HEK293T (cell line): ENCODE data around the gene NGF.

Experiments used
- CTCF ChIA-PET: fragments of 350-600 bp; formaldehyde crosslinking; extraction: SDS; loops from one replicate; lab custom pipeline; 2021; ENCODE audit warnings: antibody characterized with exemption, inconsistent platforms; lab: Yijun Ruan, JAX
- POLR2A ChIA-PET: fragments of 350-600 bp; formaldehyde crosslinking; extraction: SDS; loops from one replicate; lab custom pipeline; 2020; ENCODE audit warnings: antibody characterized with exemption, inconsistent platforms; lab: Yijun Ruan, JAX
- DNase-seq: peaks from one replicate; pipeline ENCODE4 v3.0.0; 2012; ENCODE audit warnings: mixed read lengths; ENCODE audit errors: extremely low spot score
- ARNT ChIP-seq: fragments of 450-650 bp; IDR thresholded peaks from 2 replicates; pipeline ENCODE4 v1.6.1; 2017; ENCODE audit warnings: mild to moderate bottlenecking
- BHLHE40 ChIP-seq: fragments of 450-650 bp; IDR thresholded peaks from 2 replicates; pipeline ENCODE4 v1.6.1; 2016; ENCODE audit warnings: mild to moderate bottlenecking, moderate library complexity, borderline replicate concordance
- CTBP1 ChIP-seq: fragments of 450-650 bp; IDR thresholded peaks from 2 replicates; pipeline ENCODE4 v1.6.1; 2016; ENCODE audit warnings: borderline replicate concordance
- ELF4 ChIP-seq: fragments of 450-650 bp; IDR thresholded peaks from 2 replicates; pipeline ENCODE4 v1.6.1; 2017; ENCODE audit warnings: antibody characterized with exemption
- FOXA1 ChIP-seq: fragments of 450-650 bp; IDR thresholded peaks from 2 replicates; pipeline ENCODE4 v1.6.1; 2016; ENCODE audit warnings: mild to moderate bottlenecking
- FOXK2 ChIP-seq: fragments of 450-650 bp; IDR thresholded peaks from 2 replicates; pipeline ENCODE4 v1.6.1; 2016; ENCODE audit warnings: mild to moderate bottlenecking
- FOXM1 ChIP-seq: fragments of 450-650 bp; IDR thresholded peaks from 2 replicates; pipeline ENCODE4 v1.6.1; 2017; ENCODE audit warnings: mild to moderate bottlenecking, borderline replicate concordance
- HDGF ChIP-seq: fragments of 450-650 bp; IDR thresholded peaks from 2 replicates; pipeline ENCODE4 v1.6.1; 2017; ENCODE audit warnings: antibody characterized with exemption, borderline replicate concordance
- L3MBTL2 ChIP-seq: fragments of 450-650 bp; conservative IDR thresholded peaks from 2 replicates; pipeline ENCODE4 v1.6.1; 2016; ENCODE audit warnings: mild to moderate bottlenecking
- LEF1 ChIP-seq: fragments of 450-650 bp; IDR thresholded peaks from 2 replicates; pipeline ENCODE4 v1.6.1; 2017; ENCODE audit warnings: mild to moderate bottlenecking, borderline replicate concordance
- NFRKB ChIP-seq: fragments of 450-650 bp; IDR thresholded peaks from 2 replicates; pipeline ENCODE4 v1.6.1; 2016; ENCODE audit warnings: mild to moderate bottlenecking, moderate library complexity
- SP1 ChIP-seq: fragments of 450-650 bp; IDR thresholded peaks from 2 replicates; pipeline ENCODE4 v1.6.1; 2017
- SUZ12 ChIP-seq: fragments of 450-650 bp; IDR thresholded peaks from 2 replicates; pipeline ENCODE4 v1.6.1; 2016; ENCODE audit warnings: mild to moderate bottlenecking
- TARDBP ChIP-seq: fragments of 450-650 bp; IDR thresholded peaks from 2 replicates; pipeline ENCODE4 v1.6.1; 2016
- ZNF384 ChIP-seq: fragments of 450-650 bp; IDR thresholded peaks from 2 replicates; pipeline ENCODE4 v1.6.1; 2016
- TF ChIP-seq, protein P1 (sequence below): fragments of 450-650 bp; IDR thresholded peaks from 2 replicates; pipeline ENCODE4 v1.6.1; 2016

The NGF gene

DNA sequence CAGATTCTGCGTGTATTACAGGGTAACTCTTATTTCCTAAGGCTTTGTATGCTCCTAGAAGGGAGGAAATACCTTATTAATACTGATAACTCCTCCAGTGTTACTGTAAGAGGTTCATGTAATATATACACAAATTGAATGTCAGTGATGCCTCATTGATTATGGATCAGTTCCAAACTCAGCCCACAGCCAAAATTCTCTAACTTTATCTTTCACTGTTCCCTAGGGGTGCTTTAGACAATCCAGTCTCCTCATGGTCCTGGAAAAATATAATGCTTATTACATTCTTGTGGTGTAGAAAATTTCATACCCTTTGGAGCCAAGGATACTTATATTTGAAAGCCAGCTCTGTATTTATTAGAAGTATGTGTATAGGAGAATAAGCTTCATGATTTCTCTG, 73.0 kb downstream of the NGF start:
- no peak for DNase-seq
- TF ChIP-seq ARNT (no peak), ELF4 (no peak), FOXM1 (no peak), FOXA1 (no peak), FOXK2 (no peak), ZNF384 (no peak), BHLHE40 (no peak), CTBP1 (no peak), SP1 (no peak), L3MBTL2 (no peak), SUZ12 (no peak), LEF1 (no peak), TARDBP (no peak), HDGF (no peak), NFRKB (no peak)
- TF ChIP-seq, protein P1, sequence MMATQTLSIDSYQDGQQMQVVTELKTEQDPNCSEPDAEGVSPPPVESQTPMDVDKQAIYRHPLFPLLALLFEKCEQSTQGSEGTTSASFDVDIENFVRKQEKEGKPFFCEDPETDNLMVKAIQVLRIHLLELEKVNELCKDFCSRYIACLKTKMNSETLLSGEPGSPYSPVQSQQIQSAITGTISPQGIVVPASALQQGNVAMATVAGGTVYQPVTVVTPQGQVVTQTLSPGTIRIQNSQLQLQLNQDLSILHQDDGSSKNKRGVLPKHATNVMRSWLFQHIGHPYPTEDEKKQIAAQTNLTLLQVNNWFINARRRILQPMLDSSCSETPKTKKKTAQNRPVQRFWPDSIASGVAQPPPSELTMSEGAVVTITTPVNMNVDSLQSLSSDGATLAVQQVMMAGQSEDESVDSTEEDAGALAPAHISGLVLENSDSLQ = no peak
- ChIA-PET CTCF (no interaction called here), POLR2A (no interaction called here)

DNA sequence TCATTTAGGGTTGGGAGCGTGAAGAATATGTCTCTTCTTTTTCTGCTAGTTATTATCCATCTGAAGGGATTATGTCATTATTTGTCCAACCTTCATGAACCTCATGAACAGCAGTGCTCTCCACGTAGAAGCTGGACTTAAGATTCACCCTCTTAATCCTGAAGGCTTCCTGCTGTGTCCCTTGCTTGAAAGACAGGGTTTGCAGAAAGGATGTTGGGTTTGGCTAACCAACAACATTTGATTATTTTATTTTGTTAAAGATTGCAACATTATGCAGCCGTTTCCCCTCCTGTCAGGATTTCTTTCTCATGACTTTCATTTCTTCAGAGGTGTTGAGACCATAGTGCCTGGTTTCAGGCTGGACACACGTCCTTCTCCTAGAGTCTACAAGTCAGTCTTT, 75.2 kb downstream of the NGF start:
- POLR2A ChIA-PET = no interaction called here
- no peak for TF ChIP-seq FOXM1
- no peak for TF ChIP-seq TARDBP
- no peak for TF ChIP-seq FOXK2
- DNase-seq = no peak
- CTCF ChIA-PET = no interaction called here

DNA sequence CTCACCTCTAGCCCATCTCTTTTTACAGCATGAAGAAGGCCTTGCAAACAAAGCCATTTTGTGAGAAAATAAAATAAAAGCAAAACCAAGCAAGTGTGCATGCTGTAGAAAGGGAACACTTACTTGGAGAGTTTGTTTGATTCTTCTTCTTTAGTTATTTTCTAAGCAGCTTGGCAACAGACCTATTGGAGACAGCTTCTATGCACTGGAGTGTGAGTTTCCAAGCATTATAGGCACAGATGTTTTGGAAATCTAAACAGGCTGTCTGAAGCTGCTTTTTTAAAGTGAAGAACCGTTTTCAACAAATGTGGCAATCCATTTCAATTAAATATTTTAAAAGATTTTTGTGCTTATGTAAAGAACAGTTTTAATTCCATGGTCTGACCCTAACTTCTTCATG, 76.6 kb downstream of the NGF start:
- TF ChIP-seq LEF1 (no peak), FOXM1 (no peak), CTBP1 (no peak), FOXK2 (no peak), L3MBTL2 (no peak), FOXA1 (no peak), BHLHE40 (no peak), ZNF384 (no peak), SUZ12 (no peak), SP1 (no peak), HDGF (no peak), TARDBP (no peak), ARNT (no peak), NFRKB (no peak), ELF4 (no peak)
- TF ChIP-seq, protein P1 = no peak
- POLR2A ChIA-PET = no interaction called here
- no peak for DNase-seq
- CTCF ChIA-PET = no interaction called here

DNA sequence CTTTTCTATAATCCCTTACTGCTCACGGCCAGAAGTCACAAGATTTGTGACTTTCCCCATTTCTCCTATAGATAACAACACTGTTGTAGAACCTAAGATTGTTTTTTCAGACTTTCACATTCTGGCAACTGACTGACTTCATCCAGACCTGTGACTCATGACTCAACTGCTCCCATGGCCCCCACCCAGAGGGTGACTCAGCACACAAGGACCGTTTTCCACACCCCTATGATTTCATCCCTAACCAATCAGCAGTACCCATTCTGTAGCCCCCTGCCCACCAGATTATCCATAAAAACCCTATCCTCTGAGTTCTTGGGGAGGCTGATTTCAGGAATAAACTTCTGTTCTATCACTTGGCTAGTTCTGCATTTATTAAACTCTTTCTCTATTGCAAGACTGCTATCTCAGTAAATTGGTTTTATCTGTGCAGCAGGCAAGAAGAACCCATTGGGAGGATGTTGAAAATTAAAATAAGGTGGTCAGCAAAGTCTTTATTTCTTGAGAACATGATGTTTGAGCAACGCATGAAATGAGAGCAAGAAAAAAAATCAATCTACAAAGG, 79.7 kb downstream of the NGF start:
- ChIA-PET POLR2A (no interaction called here), CTCF (no interaction called here)
- TF ChIP-seq SUZ12 (no peak), NFRKB (no peak), TARDBP (no peak)
- no peak for DNase-seq

DNA sequence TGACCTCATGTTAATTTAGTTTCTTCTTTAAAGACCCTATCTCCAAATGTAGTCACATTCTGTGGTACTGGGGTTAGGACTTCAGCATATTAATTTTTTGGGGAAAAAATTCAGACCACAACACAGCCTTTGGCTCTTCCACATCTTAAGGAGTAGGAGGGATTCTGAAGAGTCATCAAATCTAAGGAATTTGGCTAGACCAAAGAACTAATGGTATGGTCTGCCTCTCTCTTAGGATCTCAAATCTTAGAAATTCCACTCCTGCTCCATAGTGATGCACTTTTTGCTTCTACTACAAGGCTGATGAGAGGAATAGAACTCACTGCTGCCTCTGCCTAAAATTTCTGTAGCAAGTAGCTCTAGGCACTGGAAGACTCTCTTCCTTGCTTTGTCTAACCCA, 80.5 kb downstream of the NGF start:
- no peak for DNase-seq
- POLR2A ChIA-PET = no interaction called here
- CTCF ChIA-PET = no interaction called here
- no peak for TF ChIP-seq NFRKB
- no peak for TF ChIP-seq LEF1
- no peak for TF ChIP-seq SUZ12
- TF ChIP-seq, protein P1 = no peak
- no peak for TF ChIP-seq TARDBP
- TF ChIP-seq FOXA1 = no peak
- TF ChIP-seq FOXK2 = no peak
- no peak for TF ChIP-seq SP1
- no peak for TF ChIP-seq CTBP1
- no peak for TF ChIP-seq ZNF384
- TF ChIP-seq BHLHE40 = no peak
- no peak for TF ChIP-seq ELF4
- TF ChIP-seq FOXM1 = no peak
- no peak for TF ChIP-seq L3MBTL2
- no peak for TF ChIP-seq HDGF
- TF ChIP-seq ARNT = no peak

DNA sequence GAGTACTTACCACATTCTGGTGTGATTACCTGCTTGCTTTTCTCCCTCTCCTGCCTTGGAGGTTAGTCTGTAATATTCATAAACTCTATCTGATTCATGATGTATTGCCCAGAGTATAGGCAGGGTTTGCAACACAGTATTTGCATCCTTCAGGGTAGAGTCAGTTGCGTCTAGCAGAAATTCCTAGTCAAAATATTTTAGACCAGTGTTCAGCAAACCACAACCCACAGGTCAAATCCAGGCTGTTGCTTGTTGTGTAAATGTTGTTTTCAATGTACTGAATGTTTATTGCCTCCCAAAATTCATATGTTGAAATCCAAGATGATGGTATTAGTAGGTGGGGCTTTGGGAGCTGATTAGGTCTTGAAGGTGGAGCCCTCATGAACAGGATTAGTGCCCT, 82.9 kb downstream of the NGF start:
- ChIA-PET POLR2A (no interaction called here), CTCF (interaction anchor here (0.6 kb wide), 1 partner anchor 41 kb away, joined by 4 read pairs; no protein-coding TSS in a partner anchor)
- no peak for TF ChIP-seq HDGF
- TF ChIP-seq FOXK2 = no peak
- no peak for TF ChIP-seq FOXA1
- no peak for TF ChIP-seq SP1
- TF ChIP-seq, protein P1 = no peak
- TF ChIP-seq ELF4 = no peak
- TF ChIP-seq NFRKB = no peak
- TF ChIP-seq BHLHE40 = no peak
- TF ChIP-seq LEF1 = no peak
- TF ChIP-seq L3MBTL2 = no peak
- TF ChIP-seq ARNT = no peak
- TF ChIP-seq TARDBP = no peak
- no peak for TF ChIP-seq FOXM1
- TF ChIP-seq ZNF384 = no peak
- TF ChIP-seq SUZ12 = no peak
- TF ChIP-seq CTBP1 = no peak
- no peak for DNase-seq
